Stimulated activated CD4-positive, alpha-beta T cell treated with anti-CD3 and anti-CD28 coated beads, Interleukin-12 subunit alpha, Interleukin-12 subunit beta, amount 100 ng/mL, for 48 hours (primary cell): ENCODE measurements around the gene MNS1.
"Not testable (repeated sequence)": the region's sequence is repeated elsewhere in the genome, so short reads cannot be mapped to it uniquely, and the experiment has no call there.

ENCODE experiments used
- DNase-seq, 3 donors: peaks; one replicate each; pipeline ENCODE4 v3.0.0-alpha.2; 2020; ENCODE audit warnings: low read depth in 2 of 3, low spot score in 1 of 3

Gene MNS1

GRCh38 chr15:56464893-56465520, at the start of gene MNS1:
MNS1 (minus strand) TSS chr15:56465137; CDS start chr15:56464972, 165 bp downstream.
- peak; percentile 58 to 70 (median 63) for DNase-seq

GRCh38 chr15:56496635-56497034, 31.7 kb upstream of the MNS1 start:
- peak in 1 of 3 donors; percentile 8 for DNase-seq

- no peak for DNase-seq
Observed at GRCh38 chr15:56495533-56495932, 30.6 kb upstream of the MNS1 start.

GRCh38 chr15:56495053-56495452, 30.1 kb upstream of the MNS1 start:
- no peak for DNase-seq

- DNase-seq = no peak
Observed at GRCh38 chr15:56492791-56493555, 28.0 kb upstream of the MNS1 start.

GRCh38 chr15:56492236-56492635, 27.3 kb upstream of the MNS1 start:
- no peak for DNase-seq

GRCh38 chr15:56491110-56491722, 26.3 kb upstream of the MNS1 start:
- DNase-seq = peak; percentile 24 to 53 (median 41)

- DNase-seq = no peak
Observed at GRCh38 chr15:56490461-56490860, 25.5 kb upstream of the MNS1 start.

- not testable (repeated sequence) for DNase-seq
Observed at GRCh38 chr15:56486206-56486605, 21.3 kb upstream of the MNS1 start.

GRCh38 chr15:56485426-56485825, 20.5 kb upstream of the MNS1 start:
- DNase-seq = not testable (repeated sequence)

GRCh38 chr15:56484287-56484686, 19.4 kb upstream of the MNS1 start:
- no peak for DNase-seq

- no peak for DNase-seq
Observed at GRCh38 chr15:56475351-56475750, 10.4 kb upstream of the MNS1 start.

- no peak for DNase-seq
Observed at GRCh38 chr15:56473017-56473416, 8.1 kb upstream of the MNS1 start.

- DNase-seq = no peak
Observed at GRCh38 chr15:56472278-56472677, 7.3 kb upstream of the MNS1 start.

GRCh38 chr15:56471440-56472069, 6.6 kb upstream of the MNS1 start:
- no peak for DNase-seq

- no peak for DNase-seq
Observed at GRCh38 chr15:56469483-56469882, 4.5 kb upstream of the MNS1 start.

- DNase-seq = no peak
Observed at GRCh38 chr15:56468401-56468800, 3.5 kb upstream of the MNS1 start.

GRCh38 chr15:56467616-56468015, 2.7 kb upstream of the MNS1 start:
- DNase-seq = no peak

GRCh38 chr15:56460947-56461346, 4.0 kb downstream of the MNS1 start:
- DNase-seq = no peak

GRCh38 chr15:56460071-56460470, 4.9 kb downstream of the MNS1 start:
- no peak for DNase-seq

- DNase-seq = no peak
Observed at GRCh38 chr15:56459096-56459495, 5.8 kb downstream of the MNS1 start.

- no peak for DNase-seq
Observed at GRCh38 chr15:56456229-56456628, 8.7 kb downstream of the MNS1 start.
